ENCODE data around the gene SLBP. TPM values are rescaled to one million over a fixed set of nuclear protein-coding genes. Genes with fewer than 3 reads are reported as not detected.
"Not testable (repeated sequence)": the region's sequence is repeated elsewhere in the genome, so short reads cannot be mapped to it uniquely, and the experiment has no call there.

The SLBP gene
- total RNA-seq, 1 donor from 2014 or later: 14.3 TPM

DNA sequence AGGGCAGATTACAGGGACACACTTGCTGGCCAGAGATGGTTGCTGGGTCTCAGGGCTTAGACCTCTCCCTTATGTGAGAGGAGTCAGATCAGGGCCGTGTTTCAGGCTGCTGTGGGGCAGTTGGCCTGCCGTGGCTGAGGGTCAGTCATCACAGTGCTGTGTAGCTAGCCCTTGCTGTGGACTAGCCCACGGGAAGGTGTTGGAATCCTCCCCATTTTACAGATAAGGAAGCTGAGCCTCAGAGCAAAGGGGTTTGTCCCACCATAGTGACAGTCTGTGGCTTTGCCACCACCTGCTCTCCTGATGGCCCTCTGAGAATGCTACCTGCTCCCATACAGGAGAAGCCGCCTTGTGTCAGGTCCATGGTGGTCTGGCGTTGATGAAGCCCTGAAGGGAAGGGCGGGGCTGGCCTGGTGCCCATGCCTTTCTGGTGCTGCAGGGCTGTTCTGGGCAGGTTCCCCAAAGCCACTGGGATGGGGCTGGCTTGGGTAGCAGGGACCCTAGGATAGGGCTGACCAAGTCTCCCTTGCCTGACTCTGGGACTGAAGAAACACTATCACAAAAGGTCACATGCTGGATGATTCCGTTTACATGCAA lies 25.6 kb downstream of the SLBP start:
- ATAC-seq: no peak
- intact Hi-C loops (cut with micrococcal nuclease): no loop called here
- DNase-seq: no peak

DNA sequence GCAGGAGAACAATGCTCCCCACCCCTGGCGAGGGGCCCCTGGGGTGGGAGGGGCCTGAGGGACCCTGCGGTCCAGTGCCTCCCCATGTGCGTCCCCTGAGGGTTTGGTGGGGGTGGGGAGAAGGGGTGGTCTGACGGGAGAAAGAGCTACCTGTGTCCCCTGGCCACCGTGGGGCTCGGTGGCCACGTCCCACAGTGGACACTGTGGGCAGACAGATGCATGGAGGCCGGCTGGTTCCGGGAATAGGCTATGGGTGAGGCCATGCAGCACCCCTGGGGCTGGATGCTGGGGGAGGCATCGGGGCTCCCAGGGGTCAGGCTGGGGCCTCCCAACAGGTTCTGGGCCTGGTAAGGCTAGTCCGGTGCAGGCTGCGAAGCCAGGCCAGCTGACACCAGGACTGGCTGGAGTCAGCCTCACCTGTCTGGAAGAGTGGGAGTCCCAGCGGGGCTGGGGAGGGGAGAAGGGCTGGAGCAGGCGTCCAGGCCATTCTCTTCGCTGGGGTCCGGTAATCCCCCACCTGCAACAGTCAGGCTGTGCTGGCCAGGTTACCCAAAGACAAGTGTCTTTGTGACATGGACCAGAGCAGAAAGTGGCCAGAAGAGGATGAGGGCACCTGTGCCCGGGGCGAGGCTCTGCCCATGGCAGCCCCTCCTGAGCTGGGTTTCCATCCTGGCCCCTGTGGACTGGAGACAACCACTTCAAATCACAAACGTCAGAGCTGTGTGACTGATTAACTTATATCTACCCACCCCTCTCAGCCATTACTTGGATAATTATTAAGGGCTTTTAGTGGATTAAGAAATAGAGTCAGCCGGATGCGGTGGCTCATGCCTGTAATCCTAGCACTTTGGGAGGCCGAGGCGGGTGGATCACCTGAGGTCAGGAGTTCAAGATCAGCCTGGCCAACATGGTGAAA lies 26.6 kb downstream of the SLBP start:
- DNase-seq (no peak), ATAC-seq (no peak)
- intact Hi-C loops (cut with micrococcal nuclease): no loop called here

DNA sequence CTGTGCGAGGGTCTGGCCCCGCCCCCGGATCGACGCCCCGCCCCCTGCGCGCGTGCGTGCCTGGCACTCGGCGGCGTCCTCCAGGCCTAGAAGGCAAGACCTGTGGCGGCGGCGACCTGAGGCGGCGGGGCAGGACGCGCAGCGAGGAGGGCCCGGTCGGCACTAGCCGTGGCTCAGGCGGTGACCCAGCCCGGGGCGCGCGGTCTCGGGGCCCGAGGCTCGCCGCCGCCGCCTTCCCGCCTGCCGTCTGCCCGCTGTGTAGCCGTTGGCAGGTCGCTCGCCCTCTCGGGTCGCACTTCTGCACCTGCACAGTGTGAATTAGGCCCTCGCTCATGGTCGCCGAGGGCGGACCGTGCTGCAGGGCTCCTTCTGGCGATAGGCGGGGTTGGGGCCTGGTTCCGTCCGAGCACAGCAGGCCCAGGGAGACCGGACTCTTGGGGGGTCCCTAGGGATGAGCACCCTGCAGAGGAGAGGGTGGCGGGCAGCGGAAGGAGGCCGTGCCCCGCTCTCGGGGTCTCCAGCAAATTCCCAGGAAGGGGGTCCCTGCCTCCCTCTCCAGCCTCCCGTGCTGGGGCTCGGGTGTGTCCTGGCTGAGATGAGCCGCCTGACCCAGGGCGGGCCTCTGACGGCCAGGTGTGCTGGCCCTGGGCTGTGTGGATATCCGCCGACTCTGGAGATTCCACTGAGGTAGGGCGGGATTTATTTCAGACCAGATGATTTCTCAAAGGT lies 27.4 kb downstream of the SLBP start:
- intact Hi-C loops (cut with micrococcal nuclease): no loop called here
- DNase-seq: no peak
- ATAC-seq: peak; percentile 4

DNA sequence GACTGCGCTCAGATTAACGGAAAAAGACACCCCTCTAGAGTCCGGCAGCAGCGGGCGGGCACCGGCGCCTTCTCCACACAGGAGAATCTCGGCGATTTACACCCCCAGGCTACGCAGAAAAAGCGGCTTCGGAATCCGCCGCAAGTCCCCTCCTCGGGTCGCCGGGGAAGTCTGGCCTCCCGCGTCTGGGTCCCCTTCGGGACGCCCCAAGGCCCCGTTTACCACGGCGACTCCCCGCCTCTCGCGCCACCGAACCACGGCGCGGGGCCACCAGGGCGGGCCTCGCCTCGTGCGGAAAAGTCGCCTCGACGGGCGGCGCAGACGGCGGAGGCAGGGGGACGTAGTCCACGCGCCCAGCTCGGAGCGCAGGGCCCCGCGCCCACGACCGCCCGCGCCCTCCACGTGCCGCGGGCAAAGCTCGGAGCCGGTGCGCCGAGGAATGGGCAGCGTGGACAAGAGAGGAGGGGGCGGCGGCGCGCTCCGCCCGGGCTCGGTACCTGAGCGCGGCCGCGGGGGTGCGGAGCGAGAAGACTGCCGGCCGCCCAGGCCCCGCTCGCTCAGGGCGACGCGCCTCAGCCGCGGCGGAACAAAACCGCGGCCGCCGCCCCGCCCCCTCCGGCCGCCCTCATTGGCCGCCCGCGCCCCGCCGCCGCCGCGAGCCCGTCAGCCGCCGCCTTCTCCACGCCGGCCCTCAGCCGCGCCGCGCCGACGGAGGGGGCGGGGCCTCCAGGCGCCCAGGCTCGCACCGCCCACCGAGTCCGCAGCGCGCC lies 28.2 kb downstream of the SLBP start, which contains the start of gene FAM53A:
Gene FAM53A, minus strand, starts transcription at position 578 of the 770 bp plus-strand sequence. CDS start 15,572 bp downstream, outside the sequence.
- intact Hi-C loops (cut with micrococcal nuclease): no loop called here
- DNase-seq (peak; percentile 97), ATAC-seq (peak; percentile 97)

DNA sequence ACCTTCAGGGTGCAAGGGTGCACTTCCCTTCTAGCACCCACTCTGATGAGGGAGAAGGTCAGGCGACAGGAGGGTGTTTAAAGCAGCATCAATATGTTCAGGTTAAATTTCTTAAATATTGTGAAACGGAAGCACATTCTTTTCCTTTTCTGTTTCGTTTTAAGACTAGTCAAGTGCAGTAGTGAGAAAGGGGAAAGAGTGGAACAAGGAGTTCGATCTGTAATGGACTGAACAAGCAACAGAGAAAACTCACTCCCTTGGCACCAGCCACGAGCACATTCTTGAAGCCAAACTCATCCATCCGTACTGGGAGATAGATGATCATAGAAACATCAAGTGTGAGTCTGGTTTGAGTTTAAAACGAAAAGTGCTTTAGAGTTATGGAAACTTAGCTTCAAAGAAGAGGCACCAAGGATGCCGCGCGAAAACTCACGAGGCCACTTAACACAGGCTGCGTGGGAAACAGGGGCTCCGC lies 28.8 kb downstream of the SLBP start:
- DNase-seq: no peak
- intact Hi-C loops (cut with micrococcal nuclease): no loop called here
- ATAC-seq: peak; percentile 2

DNA sequence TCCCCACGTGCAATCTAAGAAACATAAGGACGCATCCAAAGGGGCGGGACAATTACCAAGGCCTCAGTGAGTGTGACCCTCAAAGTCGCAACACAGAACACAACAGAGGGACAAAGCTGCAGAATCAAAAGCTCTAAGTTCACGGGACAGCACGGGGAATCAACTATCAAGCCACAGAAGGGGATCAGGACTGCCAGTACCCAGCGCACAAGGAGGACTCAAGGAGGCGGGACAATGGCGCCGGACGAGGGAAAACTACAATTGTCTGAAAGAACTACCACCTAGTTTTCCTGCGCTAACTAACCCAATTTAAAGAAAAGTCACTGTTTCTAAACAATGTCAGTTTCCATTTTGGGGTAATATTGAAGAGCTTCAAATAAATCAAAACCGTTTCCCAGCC lies 29.3 kb downstream of the SLBP start:
- no peak for DNase-seq

DNA sequence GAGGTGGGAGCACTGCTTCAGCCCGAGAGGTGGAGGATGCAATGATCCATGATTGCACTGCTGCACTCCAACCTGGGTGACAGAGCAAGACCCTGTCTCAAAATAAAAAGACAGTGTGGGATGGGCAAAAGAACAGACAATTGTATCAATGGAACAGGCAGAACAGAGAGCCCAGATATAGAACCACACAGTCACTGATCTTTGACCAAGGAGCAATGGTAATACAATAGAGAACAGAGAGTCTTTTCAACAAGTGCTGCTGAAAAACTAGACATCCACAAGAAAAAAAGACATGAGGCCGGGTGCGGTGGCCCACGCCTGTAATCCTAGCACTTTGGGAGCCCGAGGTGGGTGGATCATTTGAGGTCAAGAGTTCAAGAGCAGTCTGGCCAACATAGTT lies 33.9 kb downstream of the SLBP start:
- intact Hi-C loops (cut with micrococcal nuclease): no loop called here
- ATAC-seq (no peak), DNase-seq (no peak)

More for the DNA sequence above, 29.3 kb downstream of the SLBP start:
- ATAC-seq: no peak
- intact Hi-C loops (cut with micrococcal nuclease): no loop called here

DNA sequence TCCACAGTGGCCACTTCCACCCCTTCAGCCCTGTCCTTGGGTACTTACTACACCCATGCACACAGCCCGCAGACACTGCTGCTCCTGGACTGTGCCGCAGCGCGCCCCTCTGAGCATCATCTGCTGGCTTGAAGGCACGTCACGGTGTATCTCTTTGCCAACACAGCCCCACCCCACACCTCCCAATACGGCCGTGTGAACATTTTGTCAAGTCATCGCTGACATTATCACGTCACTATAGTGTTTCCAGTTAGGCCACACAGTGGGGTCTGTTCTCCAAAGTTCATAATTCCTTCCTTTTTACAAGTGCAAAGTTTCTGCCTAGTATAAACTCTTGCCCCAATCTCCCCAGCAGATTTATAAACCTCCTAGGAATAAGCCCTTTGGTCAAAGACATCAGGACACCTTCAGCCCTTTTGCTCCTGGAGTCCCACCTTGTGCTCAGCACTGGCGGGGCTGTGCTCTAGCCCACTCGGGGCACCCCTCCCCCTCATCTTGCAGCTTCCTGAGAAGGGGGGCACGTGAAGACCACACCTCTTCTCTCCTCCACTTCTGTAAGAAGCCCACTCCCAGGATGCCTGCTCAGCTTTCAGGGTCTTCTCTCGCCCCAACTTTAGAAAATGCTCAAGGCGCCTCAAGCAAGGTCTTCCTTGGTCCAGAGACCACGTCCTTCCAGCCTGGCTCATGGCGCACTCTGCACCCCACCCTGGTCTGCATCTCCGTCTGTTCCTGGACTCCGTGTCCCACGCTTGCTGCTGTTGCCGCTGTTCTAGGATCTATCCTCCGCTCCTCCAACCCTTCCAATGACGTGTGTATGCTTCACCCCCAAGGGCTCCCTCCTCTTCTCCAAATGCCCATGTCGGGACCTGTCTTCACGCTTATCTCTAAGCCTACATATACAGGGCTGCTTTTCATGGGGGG lies 35.3 kb downstream of the SLBP start:
- ATAC-seq (no peak), DNase-seq (no peak)
- intact Hi-C loops (cut with micrococcal nuclease): no loop called here

DNA sequence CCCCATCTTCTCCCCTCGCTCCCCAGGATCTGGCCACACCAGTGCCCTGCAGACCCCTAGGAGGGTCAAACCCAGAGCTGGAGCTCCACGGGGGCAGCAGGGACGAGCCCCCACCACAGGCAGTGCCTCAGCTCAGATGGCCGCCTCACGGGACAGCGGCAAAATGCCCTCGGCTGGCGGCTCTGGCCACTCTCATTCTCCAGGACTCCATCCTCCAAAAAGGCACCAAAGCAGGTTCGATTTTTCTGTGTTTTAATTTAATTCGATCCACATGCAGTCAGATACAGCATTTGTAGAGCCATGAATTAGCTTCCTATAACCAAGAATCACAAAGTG lies 36.3 kb downstream of the SLBP start:
- DNase-seq (no peak), ATAC-seq (no peak)
- intact Hi-C loops (cut with micrococcal nuclease): no loop called here

DNA sequence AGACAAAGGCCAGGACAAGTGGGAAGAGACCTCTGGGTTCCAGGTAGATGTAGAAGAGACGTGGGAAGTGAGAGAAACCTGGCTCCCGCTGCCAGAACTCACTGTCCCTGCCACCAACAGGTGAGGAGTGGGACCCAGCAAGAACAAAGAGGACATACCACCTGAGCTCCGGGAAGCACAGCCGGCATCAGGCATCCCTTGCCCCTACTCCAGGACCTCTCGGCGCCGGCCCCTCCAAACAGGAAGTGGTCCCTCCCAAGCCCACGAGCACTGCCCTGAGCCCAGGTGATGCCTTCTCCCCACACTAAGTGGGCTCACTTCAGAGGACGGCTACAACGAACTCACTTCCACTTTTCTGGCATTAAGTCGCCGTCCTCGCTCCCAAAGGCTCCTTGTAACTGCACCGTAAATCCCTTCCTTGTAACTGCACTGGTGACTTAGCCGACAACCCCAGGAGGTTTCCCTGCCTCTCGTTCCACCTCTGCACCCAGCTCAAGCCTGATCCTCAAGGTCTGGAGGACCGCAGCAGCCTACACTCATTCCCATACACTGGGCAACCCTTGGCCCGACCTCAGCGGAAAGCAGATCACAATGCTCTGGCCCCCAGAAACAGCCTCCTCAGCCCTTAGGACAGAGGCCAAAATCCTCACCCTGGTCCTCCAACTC lies 36.9 kb downstream of the SLBP start:
- intact Hi-C loops (cut with micrococcal nuclease): no loop called here
- ATAC-seq (no peak), DNase-seq (no peak)

DNA sequence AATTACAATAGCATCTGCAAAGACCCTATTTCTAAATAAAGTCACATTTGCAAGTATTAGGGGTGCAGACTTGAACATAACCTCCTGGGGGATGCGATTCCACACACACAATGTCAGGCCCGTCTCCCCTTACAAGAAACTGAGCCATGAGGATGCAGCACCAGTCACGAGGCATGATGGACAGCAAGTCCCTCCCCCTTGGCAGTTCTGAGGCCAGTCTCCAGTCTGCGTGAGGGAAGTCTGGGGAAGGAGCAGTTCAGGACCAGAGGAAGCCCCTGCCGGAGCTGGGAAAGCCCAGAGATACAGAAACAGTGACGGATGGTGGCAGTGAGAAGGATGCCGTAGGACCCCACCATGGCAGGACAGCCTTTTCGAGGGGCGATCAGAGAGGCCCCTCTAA lies 37.4 kb downstream of the SLBP start:
- intact Hi-C loops (cut with micrococcal nuclease): no loop called here
- ATAC-seq (no peak), DNase-seq (no peak)

DNA sequence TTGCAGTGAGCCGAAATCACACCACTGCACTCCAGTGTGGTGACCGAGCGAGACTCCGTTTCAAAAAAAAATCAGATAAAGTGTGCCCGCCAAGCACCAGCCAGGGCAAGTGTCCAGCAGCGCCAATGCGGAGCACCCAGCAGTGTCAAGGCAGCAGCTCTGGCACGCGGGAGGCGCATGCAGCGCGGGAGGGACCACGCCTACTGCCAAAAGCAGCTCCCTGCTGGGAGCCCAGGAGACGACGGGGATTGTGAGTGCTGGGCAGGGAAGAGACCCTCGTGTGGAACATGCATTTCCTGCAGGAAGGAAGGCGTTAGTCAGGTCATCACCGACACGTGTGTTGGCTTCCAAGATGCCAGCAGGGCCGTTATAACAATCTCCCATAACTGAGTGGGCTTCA lies 38.4 kb downstream of the SLBP start:
- DNase-seq (no peak), ATAC-seq (no peak)
- intact Hi-C loops (cut with micrococcal nuclease): no loop called here

DNA sequence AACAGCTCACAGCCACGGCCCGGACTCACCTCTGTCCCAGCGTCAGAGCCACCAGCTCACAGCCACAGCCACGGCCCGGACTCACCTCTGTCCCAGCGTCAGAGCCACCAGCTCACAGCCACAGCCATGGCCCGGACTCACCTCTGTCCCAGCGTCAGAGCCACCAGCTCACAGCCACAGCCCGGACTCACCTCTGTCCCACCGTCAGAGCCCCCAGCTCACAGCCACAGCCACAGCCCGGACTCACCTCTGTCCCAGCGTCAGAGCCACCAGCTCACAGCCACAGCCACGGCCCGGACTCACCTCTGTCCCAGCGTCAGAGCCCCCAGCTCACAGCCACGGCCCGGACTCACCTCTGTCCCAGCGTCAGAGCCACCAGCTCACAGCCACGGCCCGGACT lies 41.1 kb downstream of the SLBP start:
- ATAC-seq; DNase-seq; intact Hi-C loops (cut with micrococcal nuclease): not testable (repeated sequence)

DNA sequence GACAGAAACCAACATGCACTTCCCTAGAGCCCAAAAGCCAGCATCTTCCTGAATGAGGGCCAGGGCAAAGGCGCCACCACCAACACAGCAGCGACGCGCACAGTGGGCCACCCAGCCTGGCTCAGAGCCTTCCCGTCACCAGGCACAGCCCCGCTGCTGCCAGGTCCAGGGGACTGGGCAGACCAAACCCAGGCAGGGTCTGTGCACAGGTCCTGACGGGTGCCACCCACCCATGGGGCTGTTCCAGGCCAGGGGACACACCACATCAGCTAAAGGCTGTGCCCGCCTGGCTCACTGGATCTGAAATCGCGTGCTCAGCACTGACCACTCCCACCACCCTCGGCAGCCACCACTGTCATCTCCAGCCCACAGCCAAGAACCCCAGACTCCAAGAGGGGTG lies 41.8 kb downstream of the SLBP start:
- intact Hi-C loops (cut with micrococcal nuclease): no loop called here
- no peak for ATAC-seq
- DNase-seq: no peak

DNA sequence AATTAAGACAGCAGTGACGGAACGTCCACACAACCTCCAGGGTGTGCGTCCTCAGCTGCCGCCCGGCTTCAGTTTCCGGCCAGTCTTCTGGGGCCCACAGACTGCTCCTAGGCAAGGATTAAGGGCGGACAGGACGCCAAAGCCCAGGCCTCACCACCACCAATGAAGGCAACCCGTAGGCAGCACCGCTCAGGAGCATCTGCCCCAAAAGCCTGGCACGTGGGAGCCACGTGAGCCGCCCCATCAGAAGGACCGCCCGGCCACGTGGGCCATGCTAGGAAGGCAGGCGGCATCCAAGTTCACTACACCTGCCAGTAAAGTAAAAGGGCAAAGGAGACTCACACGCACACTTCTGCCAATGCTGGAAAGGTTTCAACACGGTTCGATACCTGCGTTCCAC lies 42.3 kb downstream of the SLBP start:
- no peak for ATAC-seq
- no peak for DNase-seq
- intact Hi-C loops (cut with micrococcal nuclease): no loop called here

DNA sequence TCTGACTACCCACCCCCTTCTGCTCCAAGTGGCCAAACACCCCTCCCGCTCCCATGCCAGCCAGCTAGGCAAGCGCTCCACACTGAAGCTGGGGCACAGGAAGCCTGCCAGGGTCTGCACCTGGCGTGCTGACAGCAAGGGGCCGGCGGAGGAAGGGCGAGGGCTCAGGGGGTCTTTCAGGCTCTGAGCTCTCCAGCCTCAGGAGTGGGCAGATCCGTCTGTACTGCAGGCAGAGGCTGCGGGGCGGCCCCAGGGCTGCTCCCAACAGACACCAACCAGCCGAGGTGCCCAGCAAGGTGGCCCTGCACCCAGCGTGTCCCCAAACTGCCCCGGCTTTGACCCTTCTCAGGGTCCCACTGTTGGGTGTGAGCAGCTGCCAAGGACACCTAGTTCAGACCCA lies 42.8 kb downstream of the SLBP start:
- intact Hi-C loops (cut with micrococcal nuclease): no loop called here
- no peak for DNase-seq
- no peak for ATAC-seq

DNA sequence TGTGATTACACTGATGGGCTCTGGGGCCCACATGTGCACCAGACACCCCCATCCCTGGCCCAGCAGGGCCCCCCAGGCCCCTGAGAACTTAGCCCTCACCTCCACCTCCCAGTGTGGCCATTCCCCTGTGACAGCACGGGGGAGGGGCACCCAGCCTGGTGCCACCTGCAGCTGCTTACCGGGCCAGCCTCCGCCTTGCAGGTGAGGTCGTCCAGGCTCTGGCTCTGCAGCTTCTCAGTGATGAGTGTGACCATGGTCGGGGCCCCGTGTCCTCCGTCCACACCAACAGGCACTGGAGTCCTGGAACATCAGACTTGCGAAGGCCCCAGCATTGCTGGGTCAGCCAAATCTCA lies 43.7 kb downstream of the SLBP start:
- no peak for DNase-seq
- no peak for ATAC-seq
- intact Hi-C loops (cut with micrococcal nuclease): no loop called here

DNA sequence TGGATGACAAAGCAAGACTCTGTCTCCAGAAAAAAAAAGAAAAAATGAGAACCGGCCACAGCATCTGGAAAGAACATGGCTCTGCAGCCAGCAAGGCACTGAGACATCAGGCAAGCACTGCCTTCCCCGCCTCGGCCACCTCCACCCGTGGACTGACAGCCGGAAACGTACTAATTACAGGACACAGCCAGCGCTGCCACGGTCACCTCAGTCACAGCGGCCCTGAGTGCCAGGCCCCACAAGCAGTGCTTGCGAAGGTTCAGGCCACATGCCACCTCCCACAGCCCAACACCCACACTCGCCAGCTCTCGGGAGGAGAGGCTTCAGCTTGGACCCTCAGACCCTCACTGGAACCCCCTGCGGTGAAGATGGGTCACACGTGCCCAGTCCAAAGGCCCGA lies 44.8 kb downstream of the SLBP start:
- no peak for DNase-seq
- ATAC-seq: peak; percentile 43
- intact Hi-C loops (cut with micrococcal nuclease): no loop called here
